Measurements from ENCODE around the gene AIP.

AIP gene

DNA sequence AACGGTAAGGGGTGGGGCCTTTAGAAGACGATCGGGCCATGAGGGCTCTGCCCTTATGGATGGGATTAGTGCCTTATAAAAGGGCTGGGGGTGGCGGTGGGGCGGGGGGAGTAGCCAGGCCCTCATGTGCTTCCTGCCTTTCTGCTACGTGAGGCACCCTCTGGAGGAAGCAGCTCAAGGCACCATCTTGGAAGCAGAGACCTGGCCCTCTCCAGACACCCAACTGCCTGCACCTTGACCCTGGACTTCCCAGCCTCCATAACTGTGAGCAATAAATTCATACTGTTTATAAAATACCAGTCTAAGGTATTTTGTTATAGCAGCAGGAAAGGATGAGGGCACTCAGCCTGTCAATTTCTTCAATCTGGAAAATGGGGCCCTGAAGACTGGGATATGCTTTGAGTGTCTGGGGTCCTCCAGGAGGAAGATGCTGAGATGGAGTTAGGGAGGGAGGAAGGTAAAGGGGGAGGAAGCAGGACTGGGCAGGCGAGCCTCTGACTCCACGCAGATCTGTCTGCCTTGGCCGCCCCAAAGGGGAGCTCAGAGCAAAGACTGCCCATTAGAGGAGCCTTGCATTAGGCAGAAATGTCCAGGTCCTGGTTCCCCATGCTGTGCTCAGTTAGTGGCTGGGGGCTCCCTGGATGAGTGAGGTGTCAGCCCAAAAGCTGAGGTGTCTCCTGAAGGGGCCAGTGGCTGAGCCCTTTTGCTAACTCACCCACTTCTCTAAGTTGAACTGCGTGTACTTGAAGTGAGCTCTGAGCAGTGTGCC, 35.1 kb downstream of the AIP start:
- POLR2A ChIA-PET: interaction anchor here (1.0 kb wide), 1 partner anchor 126 kb away, joined by 3 read pairs; the partner anchor contains the start of gene RAD9A
- CTCF ChIA-PET: no interaction called here
- no peak for DNase-seq (ENCODE audit: extremely low spot score)
- TF ChIP-seq NFRKB (IDR thresholded peaks at IDR 0.05): no peak
- TF ChIP-seq ELF4 (IDR thresholded peaks at IDR 0.05): no peak
- no peak for TF ChIP-seq HDGF (IDR thresholded peaks at IDR 0.05; ENCODE audit: borderline replicate concordance)
- no peak for TF ChIP-seq CTBP1 (IDR thresholded peaks at IDR 0.05; ENCODE audit: borderline replicate concordance)
- TF ChIP-seq SUZ12 (IDR thresholded peaks at IDR 0.05): no peak
- TF ChIP-seq, protein P1, sequence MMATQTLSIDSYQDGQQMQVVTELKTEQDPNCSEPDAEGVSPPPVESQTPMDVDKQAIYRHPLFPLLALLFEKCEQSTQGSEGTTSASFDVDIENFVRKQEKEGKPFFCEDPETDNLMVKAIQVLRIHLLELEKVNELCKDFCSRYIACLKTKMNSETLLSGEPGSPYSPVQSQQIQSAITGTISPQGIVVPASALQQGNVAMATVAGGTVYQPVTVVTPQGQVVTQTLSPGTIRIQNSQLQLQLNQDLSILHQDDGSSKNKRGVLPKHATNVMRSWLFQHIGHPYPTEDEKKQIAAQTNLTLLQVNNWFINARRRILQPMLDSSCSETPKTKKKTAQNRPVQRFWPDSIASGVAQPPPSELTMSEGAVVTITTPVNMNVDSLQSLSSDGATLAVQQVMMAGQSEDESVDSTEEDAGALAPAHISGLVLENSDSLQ (IDR thresholded peaks at IDR 0.05): no peak

DNA sequence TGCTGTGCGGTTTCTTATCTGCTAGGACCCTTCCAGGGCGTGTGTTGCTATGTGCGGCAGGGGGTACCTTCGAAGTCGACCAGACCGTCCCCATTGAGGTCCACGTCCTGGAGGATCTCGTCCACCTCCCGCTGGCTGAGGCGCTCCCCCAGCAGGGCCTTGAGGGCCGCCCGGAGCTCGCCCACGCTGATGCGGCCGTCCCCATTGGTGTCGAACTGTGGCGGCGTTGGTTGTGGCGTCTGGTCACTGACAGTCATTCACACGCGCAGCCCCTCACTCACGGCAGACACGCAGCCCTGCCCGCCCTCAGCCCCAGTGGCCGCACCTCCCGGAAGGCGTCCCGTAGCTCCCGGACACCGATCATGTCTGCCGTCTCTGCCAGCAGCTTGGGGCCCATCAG, 36.9 kb downstream of the AIP start:
- no peak for TF ChIP-seq LEF1 (IDR thresholded peaks at IDR 0.05; ENCODE audit: borderline replicate concordance)
- TF ChIP-seq HDGF (IDR thresholded peaks at IDR 0.05; ENCODE audit: borderline replicate concordance): no peak
- TF ChIP-seq SP1 (IDR thresholded peaks at IDR 0.05): no peak
- TF ChIP-seq SUZ12 (IDR thresholded peaks at IDR 0.05): no peak
- no peak for TF ChIP-seq ZNF384 (IDR thresholded peaks at IDR 0.05)
- TF ChIP-seq CTBP1 (IDR thresholded peaks at IDR 0.05; ENCODE audit: borderline replicate concordance): no peak

GRCh38 chr11:67520856-67521824, 38.3 kb downstream of the AIP start:
- CTCF ChIA-PET: interaction anchor here (0.6 kb wide), 1 partner anchor 461 kb away, joined by 3 read pairs; no protein-coding TSS in a partner anchor
- TF ChIP-seq L3MBTL2 (conservative IDR thresholded peaks at IDR 0.05) (no peak), FOXA1 (IDR thresholded peaks at IDR 0.05) (no peak), ZNF384 (IDR thresholded peaks at IDR 0.05) (no peak), TARDBP (IDR thresholded peaks at IDR 0.05) (no peak), CTBP1 (IDR thresholded peaks at IDR 0.05; ENCODE audit: borderline replicate concordance) (no peak), LEF1 (IDR thresholded peaks at IDR 0.05; ENCODE audit: borderline replicate concordance) (no peak), ELF4 (IDR thresholded peaks at IDR 0.05) (no peak), HDGF (IDR thresholded peaks at IDR 0.05; ENCODE audit: borderline replicate concordance) (no peak), FOXM1 (IDR thresholded peaks at IDR 0.05; ENCODE audit: borderline replicate concordance) (no peak), SUZ12 (IDR thresholded peaks at IDR 0.05) (no peak), SP1 (IDR thresholded peaks at IDR 0.05) (no peak), BHLHE40 (IDR thresholded peaks at IDR 0.05; ENCODE audit: borderline replicate concordance) (no peak), ARNT (IDR thresholded peaks at IDR 0.05) (no peak), FOXK2 (IDR thresholded peaks at IDR 0.05) (no peak), NFRKB (IDR thresholded peaks at IDR 0.05) (no peak)
- TF ChIP-seq, protein P1 (IDR thresholded peaks at IDR 0.05): no peak
- POLR2A ChIA-PET: no interaction called here
- no peak for DNase-seq (ENCODE audit: extremely low spot score)

More for the DNA sequence above, 36.9 kb downstream of the AIP start:
- CTCF ChIA-PET: no interaction called here
- no peak for DNase-seq (ENCODE audit: extremely low spot score)
- POLR2A ChIA-PET: no interaction called here

GRCh38 chr11:67521924-67522323, 39.1 kb downstream of the AIP start:
- CTCF ChIA-PET: no interaction called here

GRCh38 chr11:67522338-67522737, 39.5 kb downstream of the AIP start:
- TF ChIP-seq ZNF384 (IDR thresholded peaks at IDR 0.05) (no peak), NFRKB (IDR thresholded peaks at IDR 0.05) (no peak), CTBP1 (IDR thresholded peaks at IDR 0.05; ENCODE audit: borderline replicate concordance) (no peak), LEF1 (IDR thresholded peaks at IDR 0.05; ENCODE audit: borderline replicate concordance) (no peak), SUZ12 (IDR thresholded peaks at IDR 0.05) (no peak), BHLHE40 (IDR thresholded peaks at IDR 0.05; ENCODE audit: borderline replicate concordance) (no peak)
- no peak for DNase-seq (ENCODE audit: extremely low spot score)
- POLR2A ChIA-PET: no interaction called here
- CTCF ChIA-PET: no interaction called here

More at GRCh38 chr11:67521924-67522323, 39.1 kb downstream of the AIP start:
- TF ChIP-seq, protein P1 (IDR thresholded peaks at IDR 0.05): no peak
- no peak for TF ChIP-seq NFRKB (IDR thresholded peaks at IDR 0.05)
- no peak for TF ChIP-seq LEF1 (IDR thresholded peaks at IDR 0.05; ENCODE audit: borderline replicate concordance)
- no peak for TF ChIP-seq SP1 (IDR thresholded peaks at IDR 0.05)
- TF ChIP-seq BHLHE40 (IDR thresholded peaks at IDR 0.05; ENCODE audit: borderline replicate concordance): no peak
- TF ChIP-seq SUZ12 (IDR thresholded peaks at IDR 0.05): no peak
- TF ChIP-seq HDGF (IDR thresholded peaks at IDR 0.05; ENCODE audit: borderline replicate concordance): no peak
- no peak for TF ChIP-seq FOXA1 (IDR thresholded peaks at IDR 0.05)
- TF ChIP-seq CTBP1 (IDR thresholded peaks at IDR 0.05; ENCODE audit: borderline replicate concordance): no peak
- no peak for TF ChIP-seq L3MBTL2 (conservative IDR thresholded peaks at IDR 0.05)
- no peak for TF ChIP-seq TARDBP (IDR thresholded peaks at IDR 0.05)
- DNase-seq (ENCODE audit: extremely low spot score): no peak
- POLR2A ChIA-PET: no interaction called here

Measured in HEK293T (cell line).